Activated T-helper 1 cell treated with anti-CD3 and anti-CD28 coated beads, Interleukin-2, amount 50 U/mL, for 16 hours (primary cell): Measurements from ENCODE around the gene SPATS2.
"Not testable (repeated sequence)": the region's sequence is repeated elsewhere in the genome, so short reads cannot be mapped to it uniquely, and the experiment has no call there.

Experiments
- DNase-seq, 2 donors: peaks; one replicate each; pipeline ENCODE4 v3.0.0-alpha.2; 2020; ENCODE audit warnings: low read depth in 1 of 2, low spot score in 1 of 2

SPATS2 gene

DNA sequence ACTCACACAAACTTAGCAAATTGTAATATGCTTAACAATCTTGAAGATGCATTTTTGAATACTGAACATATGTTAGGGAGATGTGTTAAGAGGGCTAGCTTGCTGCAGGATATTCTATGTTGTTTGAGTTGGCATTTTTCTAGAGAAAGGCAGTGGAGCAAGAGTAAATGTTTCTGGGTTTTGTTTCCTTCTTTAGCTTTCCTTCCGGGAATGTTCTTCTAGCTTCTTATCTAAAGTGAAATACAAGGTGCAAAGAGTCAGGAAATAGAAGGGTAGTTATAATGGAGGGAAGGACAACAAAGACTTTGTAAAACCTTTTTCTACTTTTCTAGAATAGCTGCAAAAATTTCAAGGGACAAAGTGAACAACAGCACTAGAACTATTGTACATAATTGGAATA is 94.0 kb downstream of the SPATS2 start:
- DNase-seq = no peak

DNA sequence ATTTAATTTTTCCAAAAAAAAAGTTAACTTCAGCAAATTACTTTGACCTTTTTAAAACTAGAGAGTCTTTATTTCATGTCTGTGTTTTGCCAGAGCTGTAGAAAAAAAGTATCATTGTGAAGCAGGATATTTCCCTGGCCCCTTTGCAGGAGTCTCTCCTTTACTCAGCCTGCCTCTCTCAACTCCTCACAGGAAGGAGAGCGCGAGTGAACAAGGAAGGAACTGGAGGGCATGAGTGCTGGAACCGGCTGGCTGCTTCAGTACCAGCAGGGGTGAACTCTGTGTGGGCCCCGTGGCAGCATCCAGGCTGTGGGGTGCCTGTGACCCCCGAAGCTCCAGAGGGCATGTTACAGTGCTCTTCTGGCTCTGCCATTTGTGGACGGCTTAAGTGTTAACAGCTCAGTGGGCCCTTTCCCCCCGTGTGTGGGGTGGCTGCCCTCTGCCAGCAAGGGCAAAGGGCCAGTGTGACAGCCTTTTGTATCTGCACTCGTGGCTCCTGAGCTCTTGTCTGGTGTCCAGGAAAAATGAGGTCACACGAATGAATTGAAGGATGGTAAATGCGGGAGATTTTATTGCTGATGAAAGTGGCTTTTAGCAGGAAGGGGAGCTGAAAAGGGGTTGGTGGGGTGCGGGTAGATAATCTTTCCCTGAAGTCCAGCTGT is 95.0 kb downstream of the SPATS2 start:
- no peak for DNase-seq

DNA sequence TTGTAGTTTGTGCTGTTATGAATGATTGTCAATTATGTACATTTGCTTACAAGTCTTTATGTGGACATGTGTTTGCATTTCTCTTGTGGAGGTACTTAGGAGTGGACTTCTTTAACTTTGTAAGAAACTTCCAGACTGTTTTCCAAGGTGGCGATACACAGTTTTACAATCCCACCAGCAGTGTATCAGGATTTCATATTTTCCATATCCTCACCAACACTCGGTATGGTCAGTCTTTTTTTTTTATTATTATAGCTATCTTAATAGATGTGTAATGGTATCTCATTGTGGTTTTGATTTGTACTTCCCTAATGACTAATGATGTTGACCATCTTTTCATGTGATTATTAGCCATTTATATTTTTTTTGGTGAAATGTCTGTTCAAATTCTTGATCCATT is 97.9 kb downstream of the SPATS2 start:
- DNase-seq = no peak

DNA sequence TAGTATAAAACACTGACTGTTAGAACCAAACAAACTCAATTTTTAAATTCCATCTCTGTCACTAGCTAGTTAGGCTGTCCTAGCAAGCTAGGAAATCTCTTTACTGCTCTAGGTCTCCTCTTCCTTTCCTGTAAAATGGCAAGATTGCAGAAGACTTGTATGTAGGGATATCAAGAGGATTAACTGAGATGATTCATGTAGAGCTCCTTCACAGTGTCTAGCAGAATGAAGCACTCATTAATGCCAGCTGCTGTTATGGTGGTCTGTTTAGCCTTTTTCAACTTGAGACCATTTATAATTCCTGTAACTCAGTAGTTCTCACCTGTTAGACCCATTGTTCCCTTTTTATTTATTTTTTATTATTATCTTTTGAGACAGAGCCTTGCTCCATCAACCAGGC is 103.7 kb downstream of the SPATS2 start:
- DNase-seq = no peak

DNA sequence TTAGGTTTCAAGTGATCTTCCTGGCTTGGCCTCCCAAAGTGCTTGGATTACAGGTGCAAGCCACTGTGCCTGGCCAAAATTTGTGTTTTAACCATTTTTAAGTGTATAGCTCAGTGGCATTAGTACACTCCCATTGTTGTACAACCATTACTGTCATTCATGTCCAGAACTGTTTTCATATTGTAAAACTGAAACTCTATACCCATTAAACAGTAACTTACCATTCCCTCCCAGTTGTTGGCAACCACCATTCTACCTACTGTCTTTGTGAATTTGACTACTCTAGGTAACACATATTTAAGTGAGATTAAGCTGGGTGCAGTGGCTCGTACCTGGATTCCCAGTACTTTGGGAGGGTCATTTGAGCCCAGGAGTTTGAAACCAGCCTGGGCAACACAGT is 104.3 kb downstream of the SPATS2 start:
- DNase-seq = no peak

- DNase-seq = no peak
Measured at GRCh38 chr12:49476091-49476490, 108.8 kb downstream of the SPATS2 start.

- DNase-seq = no peak
Measured at GRCh38 chr12:49478949-49479664, 111.8 kb downstream of the SPATS2 start.

GRCh38 chr12:49482095-49483051 is 115.1 kb downstream of the SPATS2 start:
- no peak for DNase-seq

- no peak for DNase-seq
Measured at GRCh38 chr12:49483619-49484018, 116.4 kb downstream of the SPATS2 start.

DNA sequence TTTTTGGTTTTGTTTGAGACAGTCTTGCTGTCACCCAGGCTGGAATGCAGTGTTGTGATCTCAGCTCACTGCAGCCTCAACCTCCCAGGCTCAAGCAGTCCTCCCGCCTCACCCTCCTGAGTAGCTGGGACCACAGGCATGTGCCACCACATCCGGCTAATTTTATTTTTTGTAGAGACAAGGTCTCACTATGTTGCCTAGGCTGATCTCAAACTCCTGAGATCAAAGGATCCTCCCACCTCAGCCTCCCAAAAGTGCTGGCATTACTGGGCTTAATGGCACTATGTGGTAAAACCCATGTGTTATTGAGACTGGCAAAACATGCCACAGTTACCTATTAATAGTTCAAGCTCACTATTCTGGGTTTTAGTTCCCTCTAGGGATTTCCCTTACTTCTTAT is 120.3 kb downstream of the SPATS2 start:
- no peak for DNase-seq

DNA sequence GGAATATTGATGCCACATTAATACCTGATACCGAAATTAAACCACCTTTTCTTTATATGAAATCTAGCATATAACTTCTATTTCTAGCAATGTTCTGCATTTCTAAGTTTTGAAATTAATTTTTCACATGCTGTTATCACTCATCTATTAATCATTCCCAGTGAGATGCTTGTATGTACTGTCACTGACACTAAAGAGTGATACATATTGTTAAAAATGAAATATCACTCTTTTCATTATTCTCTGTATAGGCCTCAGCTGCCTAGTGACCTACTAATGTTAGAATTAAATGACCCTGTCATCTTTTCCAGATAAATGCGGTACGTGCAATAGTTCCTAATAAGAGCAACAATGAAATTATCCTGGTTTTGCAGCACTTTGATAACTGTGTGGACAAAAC is 121.9 kb downstream of the SPATS2 start:
- DNase-seq = no peak

GRCh38 chr12:49489720-49490119 is 122.5 kb downstream of the SPATS2 start:
- DNase-seq = no peak

- DNase-seq = no peak
Measured at GRCh38 chr12:49491823-49492222, 124.6 kb downstream of the SPATS2 start.

DNA sequence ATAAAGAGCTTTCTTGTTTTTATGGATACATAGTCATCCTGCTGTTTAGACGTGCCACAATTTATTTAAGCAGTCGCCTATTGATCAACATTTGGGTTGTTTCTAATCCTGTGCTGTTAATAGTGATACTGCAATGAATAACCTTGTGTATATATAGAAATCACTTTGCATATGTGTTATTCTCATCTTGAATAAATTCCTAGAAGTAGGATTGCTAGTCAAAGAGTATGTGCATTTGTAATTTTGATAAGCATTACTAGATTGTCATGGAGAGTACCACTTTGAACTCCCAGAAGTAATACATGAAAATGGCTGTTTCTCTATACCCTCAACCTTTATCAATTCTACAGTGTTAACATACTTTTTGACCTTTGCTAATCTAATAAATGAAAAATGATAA is 126.6 kb downstream of the SPATS2 start:
- no peak for DNase-seq

DNA sequence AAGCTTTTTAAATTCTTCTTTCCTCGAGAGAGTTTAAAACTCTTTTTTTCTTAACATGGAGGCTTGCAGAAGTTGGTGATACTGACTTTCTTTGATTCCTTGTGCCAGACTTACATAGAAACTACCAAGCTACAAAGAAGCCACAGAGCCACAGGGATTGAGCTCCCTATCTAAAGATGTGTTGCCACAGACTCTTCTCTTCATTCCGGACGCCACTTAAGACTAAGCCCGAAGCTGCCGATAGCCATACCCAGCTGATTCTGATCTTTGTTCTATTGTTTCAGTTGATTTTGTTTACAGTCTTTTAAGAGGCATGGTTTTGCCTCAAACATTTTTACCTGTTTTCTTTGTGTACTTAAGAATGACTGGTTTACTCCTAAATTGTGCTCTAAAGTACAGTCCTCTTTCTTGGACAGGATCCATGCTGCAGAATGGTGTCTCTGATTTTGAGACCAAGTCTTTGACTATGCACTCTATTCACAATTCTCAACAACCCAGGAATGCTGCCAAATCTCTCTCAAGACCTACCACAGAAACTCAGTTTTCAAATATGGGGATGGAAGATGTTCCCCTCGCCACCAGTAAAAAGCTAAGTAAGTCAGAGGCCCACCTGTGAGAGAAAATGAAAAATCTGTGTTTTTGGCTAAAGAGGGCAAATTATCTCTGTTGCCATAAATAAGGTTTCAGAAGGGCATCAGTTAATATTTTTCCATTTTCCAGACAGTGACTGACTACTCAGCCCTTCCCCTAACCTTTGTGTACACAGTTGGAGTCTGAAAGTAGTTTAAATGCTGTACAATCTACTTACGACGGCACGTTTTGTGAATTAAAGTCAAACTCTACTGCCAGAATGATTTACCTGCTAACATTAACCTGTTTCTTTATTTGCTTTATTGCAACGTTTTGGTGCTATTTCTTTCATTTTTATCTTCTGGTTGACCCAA is 129.4 kb downstream of the SPATS2 start:
- DNase-seq = no peak

DNA sequence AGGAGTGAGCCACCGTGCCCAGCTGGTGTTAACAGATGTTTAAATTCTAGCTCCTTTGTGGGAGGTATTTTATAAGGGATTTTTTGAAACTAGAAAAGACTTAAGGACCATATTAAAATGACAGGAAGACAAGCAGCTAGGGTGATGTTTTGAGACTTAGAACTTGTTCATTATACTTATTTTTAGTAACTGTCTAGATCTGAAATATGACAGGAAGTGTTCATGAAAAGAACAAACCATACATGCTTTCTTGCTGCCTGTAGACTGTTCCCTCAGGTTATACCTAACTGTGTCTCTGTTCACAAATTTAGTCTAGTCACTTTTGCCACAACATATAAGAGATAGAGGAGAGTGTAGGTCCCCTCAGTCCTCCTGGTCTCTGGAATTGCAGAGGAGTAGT is 134.6 kb downstream of the SPATS2 start:
- DNase-seq = no peak

DNA sequence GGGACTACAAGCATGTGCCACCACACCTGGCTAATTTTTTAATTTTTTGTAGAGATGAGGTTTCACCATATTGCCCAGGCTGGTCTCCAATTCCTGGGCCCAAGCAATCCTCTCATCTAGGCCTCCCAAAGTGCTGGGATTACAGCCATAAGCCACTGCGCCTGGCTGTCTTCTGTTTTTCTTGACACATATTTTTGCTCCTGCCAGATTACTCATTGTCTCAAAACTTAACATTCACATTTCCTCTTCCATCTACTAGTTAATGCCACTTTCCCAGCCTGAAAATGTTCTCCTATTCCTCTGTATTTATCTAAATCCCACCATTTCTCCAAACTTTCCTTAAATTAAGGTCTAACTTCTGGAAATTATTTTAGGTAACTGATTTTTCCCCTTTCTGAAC is 135.3 kb downstream of the SPATS2 start:
- no peak for DNase-seq

DNA sequence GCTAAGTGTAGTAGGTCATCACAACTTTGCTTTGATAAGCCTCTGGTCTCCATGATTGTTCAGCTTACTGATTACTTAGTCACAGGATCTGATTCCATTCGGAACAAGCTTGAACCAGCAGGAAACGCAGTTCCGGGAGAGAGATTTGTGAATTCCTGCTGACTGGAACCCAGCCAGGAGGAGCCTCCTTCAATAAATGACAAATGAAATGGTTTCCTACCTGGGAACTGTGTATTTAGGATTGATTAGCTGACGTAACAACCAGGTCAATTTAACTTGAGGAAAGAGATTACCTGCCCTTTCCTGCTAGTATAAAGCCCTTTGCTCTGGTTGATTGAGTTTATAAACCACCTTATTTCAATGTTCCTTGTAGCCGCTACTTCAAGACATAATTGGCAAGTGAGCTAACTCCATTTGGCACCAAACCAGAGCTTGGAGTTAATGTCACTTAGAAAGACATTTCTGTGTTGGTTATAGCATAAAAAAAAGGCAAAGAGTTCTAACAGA is 136.5 kb downstream of the SPATS2 start:
- DNase-seq = no peak

- DNase-seq = no peak
Measured at GRCh38 chr12:49505672-49506071, 138.4 kb downstream of the SPATS2 start.

GRCh38 chr12:49507139-49507538 is 139.9 kb downstream of the SPATS2 start:
- DNase-seq = no peak

DNA sequence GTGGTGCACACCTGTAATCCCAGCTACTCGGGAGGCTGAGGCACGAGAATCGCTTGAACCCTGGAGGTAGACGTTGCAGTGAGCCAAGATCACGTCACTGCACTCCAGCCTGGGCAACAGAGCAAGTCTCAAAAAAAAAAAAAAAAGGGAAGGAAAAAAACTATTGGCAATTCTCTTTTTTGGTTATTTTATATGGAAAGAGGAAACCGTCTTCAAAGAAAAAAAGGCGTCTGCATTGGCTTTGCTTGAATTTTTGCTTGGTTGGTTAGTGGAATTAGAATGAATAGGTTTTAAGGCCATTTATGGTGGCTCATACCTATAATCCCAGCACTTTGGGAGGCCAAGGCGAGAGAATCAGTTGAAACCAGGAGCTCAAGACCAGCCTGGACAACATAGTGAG is 142.4 kb downstream of the SPATS2 start:
- DNase-seq = not testable (repeated sequence)
